Fibroblast of upper back skin (primary cell): ENCODE data around the gene HEXIM2.

Experiments
- DNase-seq: peaks from one replicate; pipeline ENCODE4 v3.0.0-alpha.2; 2013

The HEXIM2 gene

GRCh38 chr17:45145035-45145389 lies 16.7 kb upstream of the HEXIM2 start:
- no peak for DNase-seq

GRCh38 chr17:45146166-45146565 lies 15.5 kb upstream of the HEXIM2 start:
- DNase-seq = no peak

GRCh38 chr17:45146592-45146889 lies 15.1 kb upstream of the HEXIM2 start:
- no peak for DNase-seq

GRCh38 chr17:45146890-45147580 lies 14.6 kb upstream of the HEXIM2 start:
- DNase-seq = peak; percentile 78

GRCh38 chr17:45147581-45148182 lies 14.0 kb upstream of the HEXIM2 start:
- peak; percentile 96 for DNase-seq

GRCh38 chr17:45148183-45149036 lies 13.3 kb upstream of the HEXIM2 start, which contains the start of gene HEXIM1:
HEXIM1 (plus strand) TSS chr17:45148475; CDS start chr17:45149191, 716 bp downstream.
- peak; percentile 100 for DNase-seq

GRCh38 chr17:45149037-45149668 lies 12.5 kb upstream of the HEXIM2 start:
- DNase-seq = peak; percentile 83

- DNase-seq = peak; percentile 45
These were observed 11.7 kb upstream of the HEXIM2 start for GRCh38 chr17:45149669-45150664.

- no peak for DNase-seq
These were observed 10.5 kb upstream of the HEXIM2 start for GRCh38 chr17:45150911-45151809.

- DNase-seq = no peak
These were observed 6.6 kb upstream of the HEXIM2 start for GRCh38 chr17:45155029-45155428.

GRCh38 chr17:45155483-45155882 lies 6.2 kb upstream of the HEXIM2 start:
- DNase-seq = no peak

- no peak for DNase-seq
These were observed 5.4 kb upstream of the HEXIM2 start for GRCh38 chr17:45156242-45156641.

GRCh38 chr17:45160447-45161287 lies 1.0 kb upstream of the HEXIM2 start:
- peak; percentile 64 for DNase-seq

- DNase-seq = no peak
These were observed 481 bp downstream of the HEXIM2 start for GRCh38 chr17:45162025-45162687.

GRCh38 chr17:45164734-45165269 lies 3.1 kb downstream of the HEXIM2 start:
- no peak for DNase-seq

- no peak for DNase-seq
These were observed 7.5 kb downstream of the HEXIM2 start for GRCh38 chr17:45168991-45169752.

GRCh38 chr17:45170280-45170930 lies 8.7 kb downstream of the HEXIM2 start:
- no peak for DNase-seq

GRCh38 chr17:45170931-45171337 lies 9.3 kb downstream of the HEXIM2 start:
- DNase-seq = peak; percentile 54
